GM21786 (cell line): ENCODE data around the gene R3HDM2.

Source experiments
- ATAC-seq: cut with Tn5 transposase; IDR thresholded peaks from one replicate; pipeline ENCODE4 v1.9.1; 2021; ENCODE audit not compliant: unreplicated experiment

Gene R3HDM2

DNA sequence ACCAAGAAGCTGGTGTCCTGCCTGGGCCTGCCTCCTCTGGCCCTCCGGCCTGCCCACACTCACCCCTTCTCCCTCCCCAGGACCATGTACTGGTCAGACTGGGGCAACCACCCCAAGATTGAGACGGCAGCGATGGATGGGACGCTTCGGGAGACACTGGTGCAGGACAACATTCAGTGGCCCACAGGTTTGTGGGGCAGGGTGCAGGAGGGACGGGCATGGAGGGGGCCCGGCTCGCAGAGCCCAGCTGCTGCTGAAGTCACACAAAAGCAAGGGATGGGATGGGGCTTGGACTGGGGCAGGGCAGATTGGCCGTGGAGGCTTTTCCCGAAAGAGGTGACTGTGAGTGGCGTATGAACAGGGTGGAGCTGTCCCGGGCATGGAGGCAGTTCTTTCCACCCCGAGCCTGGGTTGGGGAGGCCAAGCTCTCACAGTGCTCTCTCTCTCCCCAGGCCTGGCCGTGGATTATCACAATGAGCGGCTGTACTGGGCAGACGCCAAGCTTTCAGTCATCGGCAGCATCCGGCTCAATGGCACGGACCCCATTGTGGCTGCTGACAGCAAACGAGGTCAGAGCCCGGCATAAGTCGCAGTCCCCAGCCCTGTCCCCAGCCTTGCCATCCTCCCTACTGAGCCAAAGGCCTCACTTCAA lies 222.1 kb downstream of the R3HDM2 start:
- no peak for ATAC-seq

DNA sequence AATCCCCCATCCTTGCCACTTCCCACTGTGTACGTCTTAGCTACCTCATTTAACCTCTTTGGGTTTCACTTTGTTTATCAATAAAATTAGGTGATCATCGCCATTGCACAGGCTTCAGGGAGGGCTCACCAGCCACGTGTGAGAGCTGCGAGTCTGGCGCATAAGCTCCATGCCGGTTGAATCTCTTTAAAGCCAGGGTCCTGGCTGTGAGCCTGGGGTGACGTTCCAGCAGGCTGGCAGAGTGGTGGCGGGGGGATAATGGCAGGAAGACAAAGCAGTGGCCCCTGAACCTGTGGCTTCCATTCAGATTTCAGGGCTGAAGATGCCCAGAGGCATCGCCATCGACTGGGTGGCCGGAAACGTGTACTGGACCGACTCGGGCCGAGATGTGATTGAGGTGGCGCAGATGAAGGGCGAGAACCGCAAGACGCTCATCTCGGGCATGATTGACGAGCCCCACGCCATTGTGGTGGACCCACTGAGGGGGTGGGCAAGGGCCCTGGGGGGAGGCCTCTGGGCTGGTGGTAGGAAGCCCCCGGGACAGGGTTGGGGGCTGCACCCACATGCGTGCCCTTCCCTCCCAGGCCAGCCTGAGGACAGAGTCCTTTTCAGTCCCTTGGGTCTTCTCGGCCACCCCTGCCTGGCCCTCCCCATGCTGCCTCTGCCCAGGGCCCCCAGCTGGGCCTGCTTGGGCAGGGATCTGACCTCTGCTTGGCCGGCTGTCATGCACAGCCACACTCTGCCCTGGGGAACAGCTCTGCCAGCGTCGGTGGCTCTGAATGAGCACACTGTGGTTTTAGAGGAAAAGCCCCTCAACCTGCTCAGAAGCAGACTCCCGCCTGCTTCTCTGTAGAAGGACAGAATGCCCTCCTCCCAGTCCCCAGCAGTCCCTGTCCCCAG lies 222.9 kb downstream of the R3HDM2 start:
- ATAC-seq, result no peak

DNA sequence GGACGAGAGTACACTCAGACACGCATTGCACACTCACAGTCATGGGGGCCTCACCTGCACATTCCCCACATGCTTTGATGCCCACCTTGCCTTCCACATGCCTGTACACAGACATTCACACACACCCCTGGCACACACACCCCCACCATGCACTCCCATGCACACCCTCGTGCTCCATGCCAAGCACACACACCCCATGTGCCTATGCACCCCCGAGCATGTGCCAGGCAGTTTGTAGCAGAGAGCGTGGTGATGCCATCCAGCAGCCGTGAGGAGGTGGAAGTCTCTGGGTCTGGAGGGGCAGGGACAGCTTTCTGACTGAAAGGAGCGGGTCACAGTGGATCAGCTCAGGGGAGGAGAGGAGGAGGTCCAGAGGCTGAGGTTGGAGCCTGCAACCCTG lies 224.9 kb downstream of the R3HDM2 start:
- no peak for ATAC-seq

DNA sequence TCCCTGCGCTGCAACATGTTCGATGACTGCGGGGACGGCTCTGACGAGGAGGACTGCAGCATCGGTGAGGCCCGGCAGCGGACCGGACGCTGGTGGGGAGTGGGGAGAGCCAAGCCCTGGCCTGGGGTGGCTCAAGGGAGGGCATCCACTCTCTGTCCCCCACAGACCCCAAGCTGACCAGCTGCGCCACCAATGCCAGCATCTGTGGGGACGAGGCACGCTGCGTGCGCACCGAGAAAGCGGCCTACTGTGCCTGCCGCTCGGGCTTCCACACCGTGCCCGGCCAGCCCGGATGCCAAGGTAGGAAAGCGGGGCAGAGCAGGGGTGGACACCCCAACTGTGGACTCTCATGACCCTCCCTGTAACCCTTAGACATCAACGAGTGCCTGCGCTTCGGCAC lies 225.7 kb downstream of the R3HDM2 start:
- no peak for ATAC-seq

DNA sequence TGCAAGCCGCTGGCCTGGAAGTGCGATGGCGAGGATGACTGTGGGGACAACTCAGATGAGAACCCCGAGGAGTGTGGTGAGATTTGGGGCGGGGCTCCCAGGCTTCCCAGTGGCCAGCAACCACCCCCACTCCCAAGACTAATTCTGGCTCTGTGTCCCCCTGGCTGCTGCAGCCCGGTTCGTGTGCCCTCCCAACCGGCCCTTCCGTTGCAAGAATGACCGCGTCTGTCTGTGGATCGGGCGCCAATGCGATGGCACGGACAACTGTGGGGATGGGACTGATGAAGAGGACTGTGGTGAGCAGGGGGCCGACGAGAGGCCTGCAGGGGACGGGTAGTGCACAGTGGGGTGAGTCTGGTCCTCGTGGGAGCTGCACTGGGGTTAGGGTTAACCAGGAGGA lies 226.4 kb downstream of the R3HDM2 start:
- no peak for ATAC-seq

DNA sequence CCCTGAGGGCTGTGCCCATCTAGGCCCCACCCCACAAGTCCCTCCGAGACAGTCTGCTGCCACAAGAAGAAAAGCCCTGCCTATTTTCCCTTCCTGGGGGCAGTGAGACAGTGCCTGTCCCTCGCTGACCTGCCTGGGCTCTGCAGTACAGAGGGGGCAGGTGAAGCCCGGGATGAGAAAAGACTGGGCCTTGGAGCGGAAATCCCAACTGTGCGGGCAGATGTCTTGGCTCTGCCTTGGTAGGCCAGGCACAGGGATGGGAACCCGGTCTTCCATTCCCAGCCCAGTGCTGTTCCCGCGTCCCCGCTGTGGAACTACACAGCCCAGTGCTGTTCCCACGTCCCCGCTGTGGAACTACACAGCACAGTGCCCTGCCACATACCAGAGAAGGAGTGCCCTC lies 227.1 kb downstream of the R3HDM2 start:
- ATAC-seq, result no peak
